GM19452 (cell line): Measurements from ENCODE around the gene IL1RAP.

Experiments used
- ATAC-seq: cut with Tn5 transposase; IDR thresholded peaks from one replicate; pipeline ENCODE4 v1.9.1; 2021; ENCODE audit not compliant: unreplicated experiment

Gene IL1RAP

DNA sequence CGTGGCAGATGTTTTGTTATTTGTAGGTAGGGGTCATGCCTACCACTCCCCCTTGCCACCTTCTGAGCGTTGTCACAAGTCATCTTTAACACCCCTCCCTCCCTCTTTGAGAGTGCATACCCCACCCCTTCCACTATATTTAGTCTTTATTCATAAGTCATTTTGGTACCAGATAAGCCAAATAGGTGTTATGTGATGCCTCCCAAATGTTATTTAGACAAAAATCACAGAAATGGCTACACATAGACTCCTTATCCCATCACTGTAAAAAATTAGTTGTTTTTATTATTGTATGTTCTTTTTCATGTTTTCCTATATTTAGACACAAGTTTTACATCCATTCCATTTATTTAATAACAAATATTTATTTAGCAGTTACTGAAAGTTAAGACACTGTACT lies 93.1 kb downstream of the IL1RAP start:
- no peak for ATAC-seq

DNA sequence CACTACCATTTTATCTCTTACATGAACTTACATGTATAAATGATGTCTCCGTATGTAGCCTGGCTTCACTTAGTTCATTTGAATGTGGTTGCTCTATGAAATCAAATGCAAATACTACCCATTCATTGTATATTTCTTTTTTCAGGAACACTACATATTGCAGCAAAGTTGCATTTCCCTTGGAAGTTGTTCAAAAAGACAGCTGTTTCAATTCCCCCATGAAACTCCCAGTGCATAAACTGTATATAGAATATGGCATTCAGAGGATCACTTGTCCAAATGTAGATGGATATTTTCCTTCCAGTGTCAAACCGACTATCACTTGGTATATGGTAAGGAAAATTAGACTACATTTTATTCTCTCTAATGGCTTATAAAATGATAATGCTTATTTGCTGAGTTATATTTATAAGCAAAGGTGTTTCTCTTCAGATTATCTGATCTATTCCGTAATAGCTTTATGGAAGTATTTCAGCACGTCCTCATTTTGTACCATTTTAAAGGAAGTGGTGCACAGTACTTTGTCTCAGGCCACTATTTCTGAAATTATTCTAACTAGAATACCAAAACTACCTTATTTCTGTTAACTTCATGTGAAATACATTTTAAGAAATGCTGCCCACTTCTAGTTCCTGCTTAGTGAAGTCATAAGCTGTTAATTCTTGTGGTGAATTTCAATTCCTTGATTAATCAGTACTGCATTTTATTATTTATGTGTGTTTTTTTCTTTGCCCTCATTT lies 95.1 kb downstream of the IL1RAP start:
- no peak for ATAC-seq

DNA sequence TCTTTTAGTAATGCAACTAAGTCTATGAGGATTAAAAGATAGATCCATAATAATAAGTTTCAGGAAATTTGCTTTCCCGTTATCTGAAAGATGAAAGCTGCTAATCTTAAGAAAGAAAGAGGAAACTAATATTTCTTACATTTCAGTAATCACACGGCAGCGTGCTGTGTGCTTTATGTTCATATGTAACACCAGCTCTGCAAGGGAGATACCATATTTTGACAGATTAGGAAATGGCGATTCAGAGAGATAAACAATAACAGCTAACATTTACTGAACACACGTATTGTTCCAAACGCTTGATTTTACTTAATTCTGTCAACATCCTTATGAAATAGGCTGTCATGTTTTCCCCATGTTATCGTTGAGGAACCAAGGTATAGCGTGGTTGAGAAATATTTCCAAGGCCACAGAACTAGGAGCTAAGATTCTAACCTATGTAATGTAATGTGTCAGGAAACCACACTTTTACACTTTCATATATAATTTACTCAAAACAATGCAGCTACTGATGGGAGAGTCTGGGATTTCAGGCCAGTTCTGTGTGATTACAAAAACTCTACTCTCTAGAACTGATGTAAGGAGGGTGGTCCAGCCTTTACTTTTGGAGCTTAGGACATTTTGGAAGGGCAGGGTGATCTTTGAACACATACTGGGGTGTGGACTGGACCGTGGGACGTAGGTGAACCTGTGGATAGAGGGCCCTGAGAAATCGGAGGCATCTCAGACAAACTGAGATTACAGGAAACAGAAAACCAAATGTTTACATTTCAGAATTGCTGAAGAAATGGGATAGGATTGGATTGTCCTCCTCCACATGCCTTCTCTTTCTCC lies 100.6 kb downstream of the IL1RAP start:
- no peak for ATAC-seq

DNA sequence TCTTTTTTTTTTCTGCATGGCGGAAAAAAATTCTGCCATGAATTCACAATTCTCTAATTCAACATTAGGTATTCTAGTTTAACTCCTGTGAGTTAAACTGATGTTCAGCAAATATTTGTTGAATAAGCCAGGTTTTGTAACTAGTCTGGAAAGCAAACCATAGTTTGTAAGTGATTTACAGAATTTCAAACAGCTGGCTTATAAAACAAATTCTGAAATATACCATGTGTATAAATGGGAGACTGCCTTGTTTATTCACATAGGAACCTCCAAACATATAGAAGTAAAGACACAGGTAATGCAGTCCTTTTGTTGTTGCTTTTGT lies 101.1 kb downstream of the IL1RAP start:
- no peak for ATAC-seq

DNA sequence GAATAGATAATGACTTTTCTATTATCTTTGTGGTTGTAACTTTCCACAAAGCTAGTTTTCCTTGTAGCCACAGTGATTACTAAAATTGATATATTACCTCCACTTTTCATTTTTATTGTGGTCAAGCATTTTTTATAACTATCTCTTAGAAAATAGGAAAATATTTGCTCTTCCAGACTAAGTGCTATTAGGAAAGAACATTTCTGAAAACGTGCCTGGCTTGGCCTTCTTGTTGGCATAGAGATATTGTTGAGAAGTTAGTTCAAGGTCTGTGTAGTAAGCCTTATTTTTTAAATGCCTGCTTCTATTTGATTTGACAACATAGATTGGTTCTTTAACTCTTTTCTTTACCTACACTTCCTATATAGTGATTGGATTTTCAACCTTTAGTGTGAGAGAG lies 101.7 kb downstream of the IL1RAP start:
- no peak for ATAC-seq

DNA sequence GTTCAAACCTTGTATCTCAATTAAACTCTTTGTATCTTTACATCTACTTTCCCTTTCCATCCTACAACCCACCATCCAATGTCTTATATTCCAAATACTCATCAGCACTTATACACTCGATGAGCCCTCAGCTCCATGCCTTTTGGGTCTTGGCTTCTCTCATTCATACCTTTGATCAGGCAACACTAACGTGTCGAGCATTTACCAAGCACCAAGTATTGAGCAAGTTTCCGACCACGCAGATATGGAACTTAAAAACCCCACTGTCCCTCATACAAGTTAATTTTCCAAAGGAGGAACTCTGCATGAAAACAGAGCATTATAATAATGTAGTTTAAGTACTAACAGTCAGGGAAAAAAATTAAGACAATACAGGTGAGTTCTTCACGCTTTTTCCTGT lies 102.8 kb downstream of the IL1RAP start:
- no peak for ATAC-seq

DNA sequence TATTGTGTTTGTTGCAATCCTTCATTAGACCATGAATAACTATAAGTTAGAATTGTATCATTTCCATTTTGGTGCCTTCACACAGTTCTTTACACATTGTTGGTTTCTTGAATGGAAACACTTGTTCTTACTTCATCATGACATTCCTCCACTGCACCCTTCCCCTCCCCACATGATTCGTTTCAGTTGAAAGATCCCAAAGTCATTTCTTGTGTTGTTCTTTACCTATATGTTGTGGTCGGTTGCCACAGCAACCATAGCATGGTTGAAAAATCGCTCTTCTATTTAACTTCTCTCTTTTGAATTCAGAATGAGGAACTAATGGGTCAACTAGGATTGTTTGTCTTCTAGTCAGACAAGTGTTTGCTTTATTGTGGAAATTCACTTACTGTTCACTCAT lies 103.3 kb downstream of the IL1RAP start:
- no peak for ATAC-seq

DNA sequence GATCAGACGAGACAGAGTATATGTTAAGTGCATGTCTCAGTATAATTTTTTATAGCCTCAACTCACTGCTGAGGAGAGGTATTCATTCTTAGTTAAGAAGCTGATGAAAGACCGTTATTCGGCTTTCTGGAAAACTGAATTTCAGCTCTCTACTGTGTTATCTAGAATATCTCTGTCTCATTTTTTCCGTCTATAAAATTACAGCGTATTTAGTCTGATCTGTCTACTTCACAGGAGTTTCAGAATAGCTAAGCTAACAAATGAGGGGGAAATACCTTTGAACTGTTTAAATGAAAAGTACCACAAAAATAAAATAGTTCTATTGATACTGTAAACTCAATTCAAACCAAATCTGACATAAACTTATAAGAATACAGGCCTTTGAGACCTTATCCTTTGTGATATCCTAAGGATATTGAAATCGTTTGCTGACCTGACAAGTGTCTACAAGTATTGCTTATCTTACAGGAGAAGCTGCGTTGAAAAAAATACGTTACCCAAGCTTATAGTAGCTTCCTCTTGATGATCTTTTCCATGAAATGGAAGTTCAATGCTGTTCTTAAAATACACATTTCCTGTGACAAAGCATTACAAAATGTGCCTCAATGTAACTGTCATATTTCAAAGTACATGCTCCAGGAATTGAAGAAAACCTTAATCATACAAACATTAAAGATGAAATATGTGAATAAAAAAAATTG lies 104.6 kb downstream of the IL1RAP start:
- ATAC-seq: no peak

DNA sequence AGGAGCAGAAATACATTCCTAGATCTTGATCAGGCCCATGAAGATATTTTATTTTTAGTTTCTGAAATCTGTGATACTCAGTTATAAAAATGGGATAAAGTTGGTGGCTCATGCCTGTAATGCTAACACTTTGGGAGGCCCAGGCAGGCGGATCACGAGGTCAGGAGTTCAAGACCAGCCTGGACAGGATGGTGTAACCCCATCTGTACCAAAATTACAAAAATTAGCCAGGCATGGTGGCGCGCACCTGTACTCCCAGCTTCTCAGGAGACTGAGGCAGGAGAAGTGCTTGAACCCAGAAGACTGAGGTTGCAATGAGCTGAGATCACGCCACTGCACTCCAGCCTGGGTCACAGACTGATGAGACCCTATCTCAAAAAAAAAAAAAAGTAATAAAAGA lies 105.5 kb downstream of the IL1RAP start:
- ATAC-seq: no peak

DNA sequence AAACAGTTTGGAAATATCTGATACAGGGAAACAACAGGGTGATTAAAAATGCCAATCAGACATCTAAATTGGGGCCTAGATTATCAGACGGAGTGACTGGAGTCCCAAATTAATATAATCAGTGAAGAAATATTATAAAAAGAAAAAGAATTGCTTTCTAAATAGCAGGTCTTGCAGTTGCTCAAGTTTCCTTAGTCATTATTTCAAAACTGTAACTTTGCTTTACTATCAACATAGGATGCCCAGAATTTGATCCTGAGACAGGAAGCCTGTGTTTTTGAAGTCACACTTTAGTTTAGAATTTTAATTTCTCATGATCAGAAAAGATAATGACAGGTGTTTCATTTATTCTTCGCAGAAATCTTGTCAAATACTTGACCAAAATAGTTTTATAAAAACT lies 105.9 kb downstream of the IL1RAP start:
- ATAC-seq: no peak

DNA sequence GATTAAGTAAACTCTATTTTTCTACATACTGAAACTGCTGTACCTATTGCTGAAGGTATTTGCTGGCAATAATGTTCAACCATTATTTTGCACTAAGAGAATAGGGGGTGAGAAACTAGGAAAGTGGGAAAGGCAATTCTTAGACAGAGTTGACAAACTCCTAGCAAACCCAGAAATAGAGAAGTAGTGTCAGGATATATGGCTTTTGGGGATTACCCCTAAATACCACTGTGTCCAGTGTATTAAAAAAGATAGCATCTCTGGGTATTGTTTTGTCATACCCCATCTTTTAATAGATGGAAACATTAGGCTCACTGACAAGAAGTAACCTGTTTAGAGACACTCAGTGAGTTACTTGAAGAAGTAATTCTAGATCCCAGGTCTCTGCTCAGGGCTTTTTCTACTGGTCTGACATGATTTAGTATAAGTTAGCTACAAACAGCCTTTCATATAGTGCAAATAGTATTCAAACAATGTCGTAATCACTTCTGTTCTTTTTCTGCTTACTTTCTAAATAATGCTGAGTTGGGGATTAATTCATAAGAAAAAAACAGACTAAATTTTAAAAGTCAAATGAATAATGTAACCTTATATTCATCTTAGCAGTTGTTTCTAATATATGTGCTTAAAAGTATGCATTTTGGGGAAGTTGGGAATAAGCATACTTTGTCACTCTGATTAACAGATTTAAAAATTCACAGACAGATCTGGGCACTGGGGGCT lies 107.2 kb downstream of the IL1RAP start:
- ATAC-seq: no peak

DNA sequence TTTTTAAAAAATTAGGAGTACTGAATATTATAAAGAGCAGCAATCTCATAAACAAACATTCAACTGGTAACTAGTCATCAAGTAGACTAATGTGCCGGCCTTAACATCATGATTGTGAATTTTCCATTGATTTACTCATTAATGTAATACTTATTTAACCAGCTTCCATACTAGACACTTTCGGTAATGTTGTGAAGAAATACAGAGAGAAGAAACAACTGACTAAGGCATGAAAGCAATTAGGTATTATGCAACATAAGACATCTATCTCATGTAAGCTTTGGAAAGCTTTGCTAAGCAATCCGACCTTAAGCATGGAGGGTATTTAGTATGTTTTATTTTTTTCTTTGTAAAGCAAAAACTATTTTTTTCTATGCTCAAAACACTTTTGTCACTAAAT lies 108.0 kb downstream of the IL1RAP start:
- ATAC-seq: no peak

DNA sequence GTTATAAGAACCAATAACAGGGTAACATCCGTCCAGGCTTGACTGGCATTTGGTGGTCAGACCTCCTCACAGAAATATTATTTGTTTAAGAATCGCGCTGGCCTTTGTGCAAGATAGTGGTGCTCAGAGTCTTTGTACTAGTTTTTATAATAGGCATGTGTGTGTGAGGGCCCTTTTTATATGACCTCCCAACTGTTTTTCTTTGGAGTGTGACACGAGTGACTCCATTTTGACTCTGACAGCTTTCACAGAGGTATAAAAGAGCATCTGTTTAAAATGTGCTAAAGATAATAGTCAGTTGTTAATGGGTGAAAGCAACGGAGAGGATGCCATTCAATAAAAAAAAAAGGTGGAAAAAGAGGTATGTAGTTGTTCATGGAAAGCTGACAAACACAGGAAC lies 110.4 kb downstream of the IL1RAP start:
- no peak for ATAC-seq

DNA sequence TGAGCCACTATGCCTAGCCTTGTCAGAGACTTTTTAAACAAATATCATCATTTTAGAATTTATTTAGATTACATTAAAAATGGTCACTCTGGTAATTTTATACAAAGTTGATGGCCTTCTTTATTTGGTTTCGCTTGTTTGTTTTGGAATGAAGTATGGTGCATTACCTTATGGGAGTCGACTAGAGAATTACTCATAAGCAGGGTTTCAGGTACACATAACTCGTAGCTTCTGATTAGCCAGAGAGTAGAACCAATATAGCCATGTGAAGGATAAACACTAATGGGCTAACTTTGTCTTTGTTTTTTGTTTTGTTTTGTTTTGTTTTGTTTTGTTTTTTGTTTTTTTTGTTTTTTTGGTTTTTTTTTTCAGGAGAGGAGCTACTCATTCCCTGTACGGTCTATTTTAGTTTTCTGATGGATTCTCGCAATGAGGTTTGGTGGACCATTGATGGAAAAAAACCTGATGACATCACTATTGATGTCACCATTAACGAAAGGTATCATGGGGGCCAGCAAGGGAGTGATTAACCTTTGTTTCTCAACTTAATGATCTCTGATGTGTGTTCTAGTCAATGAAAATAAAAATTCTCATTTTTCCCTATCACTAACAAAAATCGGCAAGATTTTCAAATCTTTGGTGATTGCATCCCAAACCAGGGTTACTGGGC lies 113.2 kb downstream of the IL1RAP start:
- no peak for ATAC-seq

DNA sequence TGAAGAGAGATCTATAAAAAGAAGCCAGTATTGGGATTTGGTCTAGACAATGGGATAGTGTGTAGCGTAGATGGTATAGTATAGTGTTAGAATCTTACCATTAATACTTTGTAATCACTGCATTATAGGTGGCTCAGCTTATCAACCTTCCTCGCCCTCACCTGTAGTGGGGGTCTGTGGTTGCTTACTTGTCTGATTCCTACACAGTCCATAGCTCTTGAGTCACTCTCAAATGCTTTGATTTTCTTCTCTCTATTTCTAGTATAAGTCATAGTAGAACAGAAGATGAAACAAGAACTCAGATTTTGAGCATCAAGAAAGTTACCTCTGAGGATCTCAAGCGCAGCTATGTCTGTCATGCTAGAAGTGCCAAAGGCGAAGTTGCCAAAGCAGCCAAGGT lies 115.2 kb downstream of the IL1RAP start:
- no peak for ATAC-seq

DNA sequence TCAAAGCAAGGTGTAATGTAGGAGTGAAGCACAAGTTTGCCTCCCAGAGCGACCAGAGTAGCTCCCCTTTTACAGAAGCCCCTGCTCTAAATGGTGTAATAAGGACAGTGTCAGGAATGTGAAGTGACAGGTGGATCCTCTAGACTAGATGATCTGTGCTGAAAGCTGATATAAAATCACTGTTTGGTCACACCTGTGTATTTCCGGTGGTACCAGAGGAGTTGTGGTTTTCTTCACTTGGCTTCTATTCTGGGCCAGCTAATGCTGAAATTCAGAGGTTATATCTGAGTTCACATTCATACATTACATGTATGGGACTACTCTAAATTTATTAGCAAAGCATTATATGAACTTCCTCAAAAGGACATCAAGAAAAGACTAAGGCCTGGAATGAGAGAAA lies 117.4 kb downstream of the IL1RAP start:
- no peak for ATAC-seq

DNA sequence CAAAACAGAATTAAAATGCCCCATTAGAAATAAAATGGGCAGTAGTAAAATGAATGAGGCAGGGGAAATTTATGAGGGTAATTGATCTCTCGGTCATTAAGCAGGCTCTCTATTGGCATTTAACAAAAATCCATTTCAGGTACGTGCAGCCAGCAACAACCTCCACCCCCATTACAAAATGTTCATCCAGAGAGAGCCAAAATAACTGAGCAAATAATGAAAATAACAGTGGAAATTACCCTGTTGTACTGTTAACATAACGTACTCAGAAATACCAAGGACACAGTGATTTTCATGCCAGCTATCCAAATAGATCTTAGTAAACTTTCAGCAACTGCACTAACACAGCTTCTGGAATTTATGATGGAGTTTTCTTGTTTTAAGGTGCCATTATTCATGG lies 127.7 kb downstream of the IL1RAP start:
- ATAC-seq: no peak

DNA sequence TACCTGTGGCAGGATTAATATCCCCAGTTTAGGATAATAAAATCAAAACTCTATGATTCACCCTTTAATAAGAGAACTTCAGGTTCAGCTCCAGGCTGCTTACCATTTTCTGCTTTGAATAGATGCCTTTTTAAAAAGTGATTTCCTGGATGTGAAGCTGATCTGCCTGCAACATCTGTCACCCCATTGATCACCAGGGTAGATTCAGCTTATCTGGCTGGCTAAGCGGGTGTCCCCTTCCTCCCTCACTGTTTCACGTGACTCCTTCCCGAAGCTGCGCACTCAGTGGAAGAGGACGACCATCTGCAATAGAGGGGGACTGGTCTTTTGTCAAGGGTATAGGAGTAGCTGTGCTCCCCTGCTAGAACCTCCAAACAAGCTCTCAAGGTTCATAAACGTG lies 128.1 kb downstream of the IL1RAP start:
- ATAC-seq: no peak

DNA sequence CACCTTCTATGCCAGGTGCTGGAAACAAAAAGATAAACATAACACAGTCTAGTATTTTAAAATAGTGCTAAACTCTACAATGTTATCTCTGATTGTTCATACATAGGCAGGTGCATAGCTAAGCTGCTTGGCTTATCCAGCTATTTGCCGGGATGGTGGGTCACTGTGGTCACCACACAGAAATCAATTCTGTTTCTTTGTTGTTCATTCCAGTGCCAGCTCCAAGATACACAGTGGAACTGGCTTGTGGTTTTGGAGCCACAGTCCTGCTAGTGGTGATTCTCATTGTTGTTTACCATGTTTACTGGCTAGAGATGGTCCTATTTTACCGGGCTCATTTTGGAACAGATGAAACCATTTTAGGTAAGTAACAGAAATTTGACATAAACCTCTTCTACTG lies 130.2 kb downstream of the IL1RAP start:
- ATAC-seq: no peak

DNA sequence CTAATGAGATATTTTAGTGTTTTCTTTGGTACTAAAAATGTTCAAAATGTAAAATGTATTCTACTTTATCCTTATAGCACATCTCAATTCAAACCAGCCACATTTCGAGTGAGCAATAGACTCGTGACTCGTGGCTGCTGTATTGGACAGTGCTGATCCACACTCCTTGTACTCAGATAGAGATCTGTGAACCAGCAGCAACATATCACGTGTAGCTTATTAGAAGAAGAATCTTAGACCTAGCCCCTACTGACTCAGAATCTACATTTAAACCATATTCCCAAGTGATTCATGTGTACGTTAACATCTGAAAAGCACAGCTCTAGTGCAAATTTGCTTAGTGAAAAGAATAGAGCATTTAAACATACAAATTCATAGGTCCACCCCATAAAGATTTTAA lies 130.9 kb downstream of the IL1RAP start:
- no peak for ATAC-seq

DNA sequence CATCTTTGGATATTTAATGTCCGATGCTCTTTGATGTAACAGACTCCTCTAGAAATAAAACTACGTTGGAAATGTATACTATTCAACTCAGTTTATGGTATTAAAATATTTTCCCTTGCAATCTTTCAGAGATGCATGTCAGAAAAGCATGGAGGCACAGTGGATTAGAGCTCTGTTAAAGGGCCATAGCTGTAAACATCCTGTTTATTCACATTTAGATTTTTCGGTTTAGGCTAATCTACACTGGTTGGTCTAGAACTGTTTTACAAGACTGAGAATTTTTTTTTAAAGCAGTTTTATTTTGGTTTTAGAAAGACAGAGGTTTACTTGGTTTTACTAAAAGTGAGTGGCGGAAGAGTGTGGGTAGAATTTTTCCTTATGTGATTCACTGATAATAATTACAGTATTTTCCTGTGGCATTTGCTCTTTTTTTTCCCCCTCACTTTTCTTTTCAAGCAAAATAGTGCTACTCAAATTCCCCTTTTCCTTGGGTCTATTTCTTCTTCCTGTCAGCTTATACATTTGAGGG lies 132.1 kb downstream of the IL1RAP start:
- no peak for ATAC-seq
